SK-N-SH treated with all-trans-retinoic acid at 6 μM for 48 hours (cell line): ENCODE measurements around the gene ANKS1A.

Source experiments
- ISL1 ChIP-seq: fragments of 250-450 bp; sonication (Bioruptor Pico); IDR thresholded peaks from 2 replicates; pipeline ENCODE4 v2.1.2; 2022; ENCODE audit warnings: mild to moderate bottlenecking, moderate library complexity
- PPARA ChIP-seq: fragments of 250-450 bp; sonication (Bioruptor Pico); IDR thresholded peaks from 2 replicates; pipeline ENCODE4 v1.5.0; 2020; ENCODE audit warnings: mild to moderate bottlenecking, borderline replicate concordance
- RARB ChIP-seq: fragments of 250-450 bp; sonication (Bioruptor Pico); IDR thresholded peaks from 2 replicates; pipeline ENCODE4 v1.8.0; 2021; ENCODE audit warnings: mild to moderate bottlenecking, moderate library complexity
- TCF4 ChIP-seq: fragments of 250-450 bp; sonication (Bioruptor Pico); IDR thresholded peaks from 2 replicates; pipeline ENCODE4 v1.8.0; 2021; ENCODE audit warnings: mild to moderate bottlenecking, moderate library complexity, borderline replicate concordance
- ZFP3 ChIP-seq: fragments of 250-450 bp; sonication (Bioruptor Pico); IDR thresholded peaks from 2 replicates; pipeline ENCODE4 v1.5.0; 2020; ENCODE audit warnings: mild to moderate bottlenecking, moderate library complexity
- ZFP30 ChIP-seq: fragments of 450-650 bp; formaldehyde crosslinking; IDR thresholded peaks from 2 replicates; pipeline ENCODE4 v1.5.0; 2022; ENCODE audit warnings: mild to moderate bottlenecking, moderate library complexity
- ZNF565 ChIP-seq: fragments of 450-650 bp; formaldehyde crosslinking; conservative IDR thresholded peaks from 2 replicates; pipeline ENCODE4 v1.5.0; 2020; ENCODE audit warnings: low read depth, mild to moderate bottlenecking, moderate library complexity
- ZNF70 ChIP-seq: fragments of 450-650 bp; formaldehyde crosslinking; IDR thresholded peaks from 2 replicates; pipeline ENCODE4 v1.5.0; 2020; ENCODE audit warnings: mild to moderate bottlenecking, moderate library complexity
- TF ChIP-seq, protein P1 (sequence below): fragments of 250-450 bp; sonication (Bioruptor Pico); IDR thresholded peaks from 2 replicates; pipeline ENCODE4 v1.5.1; 2020; ENCODE audit warnings: low read depth, mild to moderate bottlenecking, moderate library complexity
- TF ChIP-seq, protein P2 (sequence below): fragments of 250-450 bp; sonication (Bioruptor Pico); IDR thresholded peaks from 2 replicates; pipeline ENCODE4 v1.5.0; 2020; ENCODE audit warnings: mild to moderate bottlenecking, moderate library complexity
- TF ChIP-seq, protein P3 (sequence below): fragments of 250-450 bp; sonication (Bioruptor Pico); IDR thresholded peaks from 2 replicates; pipeline ENCODE4 v1.8.0; 2020; ENCODE audit warnings: mild to moderate bottlenecking, moderate library complexity, borderline replicate concordance

DNA sequence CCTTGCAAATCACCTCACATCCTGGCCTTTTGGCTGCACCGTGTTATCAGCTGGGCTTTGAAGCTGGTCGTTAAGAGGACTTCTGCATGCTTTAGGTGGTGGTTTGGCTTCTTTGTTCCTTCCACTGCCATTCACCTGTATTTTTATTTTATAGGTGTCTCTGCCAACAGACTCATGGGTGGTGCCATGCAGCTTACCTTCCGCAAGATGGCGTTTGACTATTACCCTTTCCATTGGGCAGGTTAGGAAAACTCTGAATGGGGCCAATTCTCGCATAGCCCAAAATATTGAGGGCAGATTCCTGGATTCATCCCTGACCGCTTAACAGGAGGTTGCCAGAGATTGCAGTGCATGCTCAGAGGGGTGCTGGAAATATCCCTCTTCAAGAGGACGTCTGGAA is 33.6 kb upstream of the ANKS1A start:
- TF ChIP-seq ZFP3 (no peak), TCF4 (no peak), ZNF565 (CRISPR knock-in tag) (no peak), ZNF70 (CRISPR knock-in tag) (no peak), ISL1 (CRISPR knock-in tag) (no peak), PPARA (CRISPR knock-in tag) (no peak), ZFP30 (CRISPR knock-in tag) (no peak), RARB (CRISPR knock-in tag) (no peak)
- TF ChIP-seq, protein P1, sequence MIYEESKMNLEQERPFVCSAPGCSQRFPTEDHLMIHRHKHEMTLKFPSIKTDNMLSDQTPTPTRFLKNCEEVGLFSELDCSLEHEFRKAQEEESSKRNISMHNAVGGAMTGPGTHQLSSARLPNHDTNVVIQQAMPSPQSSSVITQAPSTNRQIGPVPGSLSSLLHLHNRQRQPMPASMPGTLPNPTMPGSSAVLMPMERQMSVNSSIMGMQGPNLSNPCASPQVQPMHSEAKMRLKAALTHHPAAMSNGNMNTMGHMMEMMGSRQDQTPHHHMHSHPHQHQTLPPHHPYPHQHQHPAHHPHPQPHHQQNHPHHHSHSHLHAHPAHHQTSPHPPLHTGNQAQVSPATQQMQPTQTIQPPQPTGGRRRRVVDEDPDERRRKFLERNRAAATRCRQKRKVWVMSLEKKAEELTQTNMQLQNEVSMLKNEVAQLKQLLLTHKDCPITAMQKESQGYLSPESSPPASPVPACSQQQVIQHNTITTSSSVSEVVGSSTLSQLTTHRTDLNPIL (CRISPR knock-in tag): no peak
- TF ChIP-seq, protein P2, sequence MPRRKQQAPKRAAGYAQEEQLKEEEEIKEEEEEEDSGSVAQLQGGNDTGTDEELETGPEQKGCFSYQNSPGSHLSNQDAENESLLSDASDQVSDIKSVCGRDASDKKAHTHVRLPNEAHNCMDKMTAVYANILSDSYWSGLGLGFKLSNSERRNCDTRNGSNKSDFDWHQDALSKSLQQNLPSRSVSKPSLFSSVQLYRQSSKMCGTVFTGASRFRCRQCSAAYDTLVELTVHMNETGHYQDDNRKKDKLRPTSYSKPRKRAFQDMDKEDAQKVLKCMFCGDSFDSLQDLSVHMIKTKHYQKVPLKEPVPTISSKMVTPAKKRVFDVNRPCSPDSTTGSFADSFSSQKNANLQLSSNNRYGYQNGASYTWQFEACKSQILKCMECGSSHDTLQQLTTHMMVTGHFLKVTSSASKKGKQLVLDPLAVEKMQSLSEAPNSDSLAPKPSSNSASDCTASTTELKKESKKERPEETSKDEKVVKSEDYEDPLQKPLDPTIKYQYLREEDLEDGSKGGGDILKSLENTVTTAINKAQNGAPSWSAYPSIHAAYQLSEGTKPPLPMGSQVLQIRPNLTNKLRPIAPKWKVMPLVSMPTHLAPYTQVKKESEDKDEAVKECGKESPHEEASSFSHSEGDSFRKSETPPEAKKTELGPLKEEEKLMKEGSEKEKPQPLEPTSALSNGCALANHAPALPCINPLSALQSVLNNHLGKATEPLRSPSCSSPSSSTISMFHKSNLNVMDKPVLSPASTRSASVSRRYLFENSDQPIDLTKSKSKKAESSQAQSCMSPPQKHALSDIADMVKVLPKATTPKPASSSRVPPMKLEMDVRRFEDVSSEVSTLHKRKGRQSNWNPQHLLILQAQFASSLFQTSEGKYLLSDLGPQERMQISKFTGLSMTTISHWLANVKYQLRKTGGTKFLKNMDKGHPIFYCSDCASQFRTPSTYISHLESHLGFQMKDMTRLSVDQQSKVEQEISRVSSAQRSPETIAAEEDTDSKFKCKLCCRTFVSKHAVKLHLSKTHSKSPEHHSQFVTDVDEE (CRISPR knock-in tag): no peak
- TF ChIP-seq, protein P3, sequence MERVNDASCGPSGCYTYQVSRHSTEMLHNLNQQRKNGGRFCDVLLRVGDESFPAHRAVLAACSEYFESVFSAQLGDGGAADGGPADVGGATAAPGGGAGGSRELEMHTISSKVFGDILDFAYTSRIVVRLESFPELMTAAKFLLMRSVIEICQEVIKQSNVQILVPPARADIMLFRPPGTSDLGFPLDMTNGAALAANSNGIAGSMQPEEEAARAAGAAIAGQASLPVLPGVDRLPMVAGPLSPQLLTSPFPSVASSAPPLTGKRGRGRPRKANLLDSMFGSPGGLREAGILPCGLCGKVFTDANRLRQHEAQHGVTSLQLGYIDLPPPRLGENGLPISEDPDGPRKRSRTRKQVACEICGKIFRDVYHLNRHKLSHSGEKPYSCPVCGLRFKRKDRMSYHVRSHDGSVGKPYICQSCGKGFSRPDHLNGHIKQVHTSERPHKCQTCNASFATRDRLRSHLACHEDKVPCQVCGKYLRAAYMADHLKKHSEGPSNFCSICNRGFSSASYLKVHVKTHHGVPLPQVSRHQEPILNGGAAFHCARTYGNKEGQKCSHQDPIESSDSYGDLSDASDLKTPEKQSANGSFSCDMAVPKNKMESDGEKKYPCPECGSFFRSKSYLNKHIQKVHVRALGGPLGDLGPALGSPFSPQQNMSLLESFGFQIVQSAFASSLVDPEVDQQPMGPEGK (CRISPR knock-in tag): no peak
